NT2/D1 (cell line): Measurements from ENCODE around the gene FASN.

Experiments used
- SUZ12 ChIP-seq: IDR thresholded peaks from 2 replicates; pipeline ENCODE4 v1.6.1; 2011; ENCODE audit not compliant: insufficient read length, insufficient read depth; ENCODE audit errors: extremely low read depth
- YY1 ChIP-seq: IDR thresholded peaks from 2 replicates; pipeline ENCODE4 v1.6.1; 2011; ENCODE audit not compliant: insufficient read length, insufficient read depth
- ZNF274 ChIP-seq: IDR thresholded peaks from 2 replicates; pipeline ENCODE4 v1.6.1; 2011; ENCODE audit warnings: mild to moderate bottlenecking, low read depth, low read length

DNA sequence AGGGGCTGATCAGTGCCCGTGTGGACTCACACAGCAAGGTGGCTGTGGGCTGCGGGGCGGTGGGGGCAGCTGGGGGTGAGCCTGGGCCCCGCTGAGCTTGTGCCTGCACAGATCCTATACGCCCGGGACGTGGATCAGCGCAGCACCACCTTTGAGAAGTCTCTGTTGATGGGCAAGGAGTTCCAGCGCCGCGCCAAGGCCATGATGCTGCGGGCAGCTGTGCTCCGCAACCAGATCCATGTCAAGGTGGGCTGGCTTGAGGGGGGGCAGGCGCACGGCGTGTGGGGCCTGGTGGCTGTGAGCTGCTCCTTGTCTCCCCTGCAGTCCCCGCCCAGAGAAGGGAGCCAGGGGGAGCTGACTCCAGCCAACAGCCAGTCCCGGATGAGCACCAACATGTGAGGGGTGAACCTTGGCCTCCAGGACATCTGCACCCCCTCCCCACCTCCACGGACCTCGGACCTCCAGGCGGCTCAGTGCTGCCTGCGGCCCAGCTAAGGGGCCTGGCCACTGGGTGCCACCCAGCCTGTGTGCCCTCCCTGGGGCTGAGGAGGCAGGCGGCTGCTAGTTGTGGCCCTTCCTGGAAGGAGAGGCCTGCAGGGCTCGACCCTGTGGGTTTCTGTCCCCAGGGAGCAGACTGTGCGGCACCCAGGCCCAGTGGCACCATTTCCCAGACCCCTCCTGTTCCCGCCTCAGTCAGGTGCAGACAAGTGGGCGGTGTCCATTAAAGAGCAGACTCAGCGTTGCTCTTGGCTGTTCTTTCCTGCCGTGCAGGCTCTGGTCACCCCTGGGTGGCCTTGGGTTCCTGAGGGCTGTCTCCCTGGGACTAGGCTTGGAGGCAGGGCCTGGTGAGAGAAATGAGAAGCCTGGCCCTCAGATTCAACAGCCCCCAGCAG lies 41.1 kb downstream of the FASN start:
- no peak for TF ChIP-seq ZNF274
- no peak for TF ChIP-seq YY1
- TF ChIP-seq SUZ12: no peak
